ENCODE data around the gene SEPTIN11. TPM values are rescaled to one million over a fixed set of nuclear protein-coding genes. Genes with fewer than 3 reads are reported as not detected.

SEPTIN11 gene
- total and polyA plus RNA-seq, 3 donors from 2014 or later = 15.5 to 22.8 (median 21.2) TPM

- no peaks in the 10 kb centered on the region for H3K9me3 ChIP-seq
- no peak for TF ChIP-seq POLR2A (IDR thresholded peaks at IDR 0.05)
- TF ChIP-seq, protein P1, sequence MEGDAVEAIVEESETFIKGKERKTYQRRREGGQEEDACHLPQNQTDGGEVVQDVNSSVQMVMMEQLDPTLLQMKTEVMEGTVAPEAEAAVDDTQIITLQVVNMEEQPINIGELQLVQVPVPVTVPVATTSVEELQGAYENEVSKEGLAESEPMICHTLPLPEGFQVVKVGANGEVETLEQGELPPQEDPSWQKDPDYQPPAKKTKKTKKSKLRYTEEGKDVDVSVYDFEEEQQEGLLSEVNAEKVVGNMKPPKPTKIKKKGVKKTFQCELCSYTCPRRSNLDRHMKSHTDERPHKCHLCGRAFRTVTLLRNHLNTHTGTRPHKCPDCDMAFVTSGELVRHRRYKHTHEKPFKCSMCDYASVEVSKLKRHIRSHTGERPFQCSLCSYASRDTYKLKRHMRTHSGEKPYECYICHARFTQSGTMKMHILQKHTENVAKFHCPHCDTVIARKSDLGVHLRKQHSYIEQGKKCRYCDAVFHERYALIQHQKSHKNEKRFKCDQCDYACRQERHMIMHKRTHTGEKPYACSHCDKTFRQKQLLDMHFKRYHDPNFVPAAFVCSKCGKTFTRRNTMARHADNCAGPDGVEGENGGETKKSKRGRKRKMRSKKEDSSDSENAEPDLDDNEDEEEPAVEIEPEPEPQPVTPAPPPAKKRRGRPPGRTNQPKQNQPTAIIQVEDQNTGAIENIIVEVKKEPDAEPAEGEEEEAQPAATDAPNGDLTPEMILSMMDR (IDR thresholded peaks at IDR 0.05) = no peak
- 69 to 73% methylated on average over 10 of the region's 10 CpGs for WGBS, 2 donors
Observed at GRCh38 chr4:76993787-76994641, 44.5 kb downstream of the SEPTIN11 start.

DNA sequence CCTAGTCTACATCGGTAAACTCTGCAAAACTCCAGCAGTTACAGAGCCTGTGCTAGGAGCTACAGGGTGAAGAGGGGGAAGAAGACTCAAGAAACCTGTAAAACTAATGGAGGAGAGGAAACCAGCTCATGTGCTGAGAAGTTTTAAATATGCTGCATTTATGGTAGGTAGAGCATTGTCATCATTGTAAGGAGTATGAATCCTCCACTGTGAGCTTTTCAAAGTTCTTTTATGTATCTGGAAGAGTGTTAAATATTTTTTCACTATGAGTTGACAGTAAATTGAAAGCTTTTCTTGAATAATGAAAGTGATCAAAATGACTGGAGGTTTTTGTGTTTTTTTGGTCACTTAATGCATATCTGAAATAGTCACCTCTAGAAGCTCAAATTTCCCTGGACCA is 46.2 kb downstream of the SEPTIN11 start:
- Histone ChIP-seq H3K4me3 (no peak overlapping the region), H3K9me3 (no peaks in the 10 kb centered on the region), H3K4me1 (no peaks in the 10 kb centered on the region), H3K27ac (no peak overlapping the region), H3K27me3 (no peaks in the 10 kb centered on the region), H3K36me3 (ENCODE audit: low read depth, missing control alignments) (no peaks in the 10 kb centered on the region)
- 88 to 93% methylated on average over 1 of the region's 1 CpG for WGBS, 2 donors
- no peak for DNase-seq
- TF ChIP-seq POLR2A (IDR thresholded peaks at IDR 0.05) = no peak
- TF ChIP-seq, protein P1 (IDR thresholded peaks at IDR 0.05) = no peak
- intact Hi-C loops (cut with DNase I; ENCODE audit: low total_unique reads) = no loop called here

More at GRCh38 chr4:76993787-76994641, 44.5 kb downstream of the SEPTIN11 start:
- Histone ChIP-seq H3K27me3 (no peaks in the 10 kb centered on the region), H3K27ac (no peak overlapping the region), H3K4me1 (no peaks in the 10 kb centered on the region), H3K4me3 (no peak overlapping the region), H3K36me3 (ENCODE audit: low read depth, missing control alignments) (no peaks in the 10 kb centered on the region)
- DNase-seq = no peak
- intact Hi-C loops (cut with DNase I; ENCODE audit: low total_unique reads) = no loop called here

- 95 to 99% methylated on average over 2 of the region's 2 CpGs for WGBS, 2 donors
- Histone ChIP-seq H3K4me3 (no peak overlapping the region), H3K36me3 (ENCODE audit: low read depth, missing control alignments) (no peaks in the 10 kb centered on the region), H3K27ac (no peak overlapping the region), H3K9me3 (no peaks in the 10 kb centered on the region), H3K27me3 (no peaks in the 10 kb centered on the region), H3K4me1 (no peaks in the 10 kb centered on the region)
- DNase-seq = no peak
- intact Hi-C loops (cut with DNase I; ENCODE audit: low total_unique reads) = no loop called here
- TF ChIP-seq POLR2A (IDR thresholded peaks at IDR 0.05) = no peak
- TF ChIP-seq, protein P1 (IDR thresholded peaks at IDR 0.05) = no peak
Observed at GRCh38 chr4:76996445-76996844, 46.9 kb downstream of the SEPTIN11 start.

DNA sequence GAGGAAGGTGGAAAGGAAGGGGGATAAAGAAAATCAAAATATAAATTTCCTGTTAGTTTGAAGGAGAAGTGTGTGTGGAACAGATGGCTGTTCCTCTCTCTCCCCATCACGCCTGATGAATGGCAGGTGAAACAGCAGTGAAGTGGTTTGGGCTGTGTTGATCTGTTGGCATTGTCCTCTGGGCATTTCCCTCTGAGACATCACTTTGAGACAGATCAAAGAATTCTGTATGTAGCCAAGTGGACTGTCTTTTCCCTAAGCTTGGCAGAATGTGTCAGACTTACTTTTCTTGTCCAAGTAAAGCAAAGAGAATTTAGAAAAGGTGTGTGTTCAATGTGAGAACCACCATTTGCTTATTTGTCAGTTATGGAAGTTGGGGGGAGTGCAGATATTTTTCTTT is 47.5 kb downstream of the SEPTIN11 start:
- Histone ChIP-seq H3K27ac (no peak overlapping the region), H3K4me3 (no peak overlapping the region), H3K36me3 (ENCODE audit: low read depth, missing control alignments) (no peaks in the 10 kb centered on the region), H3K27me3 (no peaks in the 10 kb centered on the region), H3K9me3 (no peaks in the 10 kb centered on the region), H3K4me1 (peaks cover 1% of the 10 kb centered on the region)
- DNase-seq = no peak
- intact Hi-C loops (cut with DNase I; ENCODE audit: low total_unique reads) = no loop called here
- WGBS, 2 donors = 95 to 100% methylated on average over 1 of the region's 1 CpG
- TF ChIP-seq POLR2A (IDR thresholded peaks at IDR 0.05) = no peak
- TF ChIP-seq, protein P1 (IDR thresholded peaks at IDR 0.05) = no peak

DNA sequence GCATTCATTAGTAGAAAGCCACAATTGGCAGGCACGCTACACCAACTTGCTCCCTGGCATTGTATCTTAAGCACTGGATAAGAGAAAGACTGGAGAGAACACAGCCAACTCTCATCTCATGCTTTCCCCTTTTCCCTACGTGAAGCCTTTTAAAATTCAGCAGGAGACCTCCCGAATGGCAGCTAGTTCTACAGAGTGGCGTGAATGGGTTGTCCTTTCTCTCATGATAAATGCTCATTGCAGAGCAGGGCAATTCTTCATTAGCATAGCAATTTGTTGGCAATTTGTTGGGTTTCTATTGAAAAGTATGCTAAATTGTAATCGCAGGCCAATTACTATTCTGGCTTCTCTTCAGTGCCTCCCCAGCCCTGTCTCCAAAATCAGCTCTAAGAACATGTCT is 48.0 kb downstream of the SEPTIN11 start:
- Histone ChIP-seq H3K4me1 (peaks cover 6% of the 10 kb centered on the region), H3K27me3 (no peaks in the 10 kb centered on the region), H3K4me3 (no peak overlapping the region), H3K36me3 (ENCODE audit: low read depth, missing control alignments) (no peaks in the 10 kb centered on the region), H3K9me3 (no peaks in the 10 kb centered on the region), H3K27ac (no peak overlapping the region)
- no peak for DNase-seq
- intact Hi-C loops (cut with DNase I; ENCODE audit: low total_unique reads) = no loop called here
- WGBS, 2 donors = 85 to 90% methylated on average over 5 of the region's 5 CpGs
- TF ChIP-seq, protein P1 (IDR thresholded peaks at IDR 0.05) = no peak
- TF ChIP-seq POLR2A (IDR thresholded peaks at IDR 0.05) = no peak

Measured in testis (tissue), 3 donors.